GM18867 (cell line): ENCODE results near the gene ALG1.
"Not testable (repeated sequence)": the region's sequence is repeated elsewhere in the genome, so short reads cannot be mapped to it uniquely, and the experiment has no call there.

Experiments
- ATAC-seq: cut with Tn5 transposase; IDR thresholded peaks from one replicate; pipeline ENCODE4 v1.9.1; 2021; ENCODE audit warnings: mild to moderate bottlenecking, moderate library complexity; ENCODE audit not compliant: unreplicated experiment

The ALG1 gene

GRCh38 chr16:5097061-5097469 lies 25.4 kb downstream of the ALG1 start:
- ATAC-seq, result not testable (repeated sequence)

GRCh38 chr16:5097470-5098220 lies 26.0 kb downstream of the ALG1 start, which contains the start of gene EEF2KMT:
TSS of gene EEF2KMT (minus strand) at chr16:5097795. CDS start at chr16:5097739, 56 bp downstream.
- ATAC-seq, result peak; percentile 98

- not testable (repeated sequence) for ATAC-seq
Measured at GRCh38 chr16:5098221-5099159, 26.8 kb downstream of the ALG1 start.

GRCh38 chr16:5099174-5099573 lies 27.5 kb downstream of the ALG1 start:
- not testable (repeated sequence) for ATAC-seq

GRCh38 chr16:5103296-5104032 lies 31.8 kb downstream of the ALG1 start:
- not testable (repeated sequence) for ATAC-seq

- ATAC-seq, result not testable (repeated sequence)
Measured at GRCh38 chr16:5105039-5105438, 33.4 kb downstream of the ALG1 start.

GRCh38 chr16:5108505-5109158 lies 37.0 kb downstream of the ALG1 start:
- no peak for ATAC-seq

GRCh38 chr16:5110933-5111332 lies 39.3 kb downstream of the ALG1 start:
- ATAC-seq, result not testable (repeated sequence)

GRCh38 chr16:5116780-5117295 lies 45.2 kb downstream of the ALG1 start:
- ATAC-seq, result not testable (repeated sequence)

GRCh38 chr16:5117300-5118087 lies 45.9 kb downstream of the ALG1 start:
- not testable (repeated sequence) for ATAC-seq

- ATAC-seq, result not testable (repeated sequence)
Measured at GRCh38 chr16:5131467-5132004, 59.9 kb downstream of the ALG1 start.

GRCh38 chr16:5132915-5133600 lies 61.4 kb downstream of the ALG1 start:
- ATAC-seq, result not testable (repeated sequence)

- not testable (repeated sequence) for ATAC-seq
Measured at GRCh38 chr16:5134739-5135452, 63.3 kb downstream of the ALG1 start.
